Activated CD4-positive, alpha-beta memory T cell treated with anti-CD3 and anti-CD28 coated beads for 36 hours (primary cell): Measurements from ENCODE around the gene WASF1. TPM values are rescaled to one million over a fixed set of nuclear protein-coding genes. Genes with fewer than 3 reads are reported as not detected.

Source experiments
- total RNA-seq, 2 experiments: library from RNA; stranded (reverse); gene quantifications; one replicate each; pipeline ENCODE4 v1.2.3, GENCODE V29; 2021

Gene WASF1
- total RNA-seq, 2 experiments from 2014 or later, result 1.9 to 2.6 TPM

Other genes with a start within 250 kb of the WASF1 start
- not detected for gene GPR6, start 201.4 kb downstream of the WASF1 start, total RNA-seq
- gene CDC40, start 757 bp upstream of the WASF1 start, total RNA-seq, result 10 to 100 TPM; 26.2 to 30.2 TPM
- gene METTL24, start 178.7 kb upstream of the WASF1 start, total RNA-seq, result not detected
- gene DDO, start 235.9 kb upstream of the WASF1 start, total RNA-seq, result not detected